ENCODE results near the gene FXYD6.

FXYD6 gene

DNA sequence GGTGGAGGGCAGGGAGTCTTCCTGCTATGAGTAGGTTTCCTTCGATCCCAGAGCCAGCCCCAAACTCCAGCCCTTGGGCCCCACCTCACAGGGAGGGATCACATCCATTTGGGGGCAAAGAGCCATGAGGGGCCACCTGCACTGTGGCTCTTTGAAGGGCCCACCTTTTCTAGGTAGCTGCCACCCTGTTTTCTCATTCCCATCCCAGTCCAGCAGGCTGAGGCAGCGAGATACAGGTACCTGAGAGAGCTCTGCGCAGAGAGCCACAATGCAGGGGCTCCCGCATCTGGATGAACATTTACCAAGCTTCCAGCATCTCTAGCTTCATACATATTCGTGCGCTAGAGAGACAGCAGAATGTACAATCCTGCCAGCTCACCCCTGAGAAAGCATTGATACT is 16.3 kb downstream of the FXYD6 start:
- Histone ChIP-seq H3K27ac (ENCODE audit: low read length) (no peak overlapping the region), H4K20me1 (ENCODE audit: insufficient read depth, low read length) (no peaks in the 10 kb centered on the region), H3K79me2 (ENCODE audit: low read length) (no peaks in the 10 kb centered on the region), H3K9me3 (replicated peaks; ENCODE audit: insufficient read depth, low read length) (no peaks in the 10 kb centered on the region), H3K27me3 (replicated peaks; ENCODE audit: insufficient read depth, low read length) (peaks cover 13% of the 10 kb centered on the region), H3K4me2 (ENCODE audit: low read depth, low read length) (no peak overlapping the region), H3K9ac (ENCODE audit: low read length) (no peak overlapping the region), H3K36me3 (replicated peaks; ENCODE audit: insufficient read depth, low read length) (no peaks in the 10 kb centered on the region), H3F3A (ENCODE audit: insufficient read depth, low read length) (no peaks in the 10 kb centered on the region), H2AFZ (ENCODE audit: low read length) (no peak overlapping the region), H3K4me1 (ENCODE audit: low read length) (no peaks in the 10 kb centered on the region), H3K9me2 (replicated peaks; ENCODE audit: insufficient read depth, low read length) (no peaks in the 10 kb centered on the region), H3K4me3 (ENCODE audit: low read length) (no peak overlapping the region)
- DNase-seq = no peak
- TF ChIP-seq EZH2phosphoT487 (IDR thresholded peaks at IDR 0.05; ENCODE audit: low read length) = no peak
- no peak for TF ChIP-seq EZH2 (optimal IDR thresholded peaks at IDR 0.05; ENCODE audit: low read depth, low read length)
- TF ChIP-seq CTCF (IDR thresholded peaks at IDR 0.05; ENCODE audit: low read length) = no peak

DNA sequence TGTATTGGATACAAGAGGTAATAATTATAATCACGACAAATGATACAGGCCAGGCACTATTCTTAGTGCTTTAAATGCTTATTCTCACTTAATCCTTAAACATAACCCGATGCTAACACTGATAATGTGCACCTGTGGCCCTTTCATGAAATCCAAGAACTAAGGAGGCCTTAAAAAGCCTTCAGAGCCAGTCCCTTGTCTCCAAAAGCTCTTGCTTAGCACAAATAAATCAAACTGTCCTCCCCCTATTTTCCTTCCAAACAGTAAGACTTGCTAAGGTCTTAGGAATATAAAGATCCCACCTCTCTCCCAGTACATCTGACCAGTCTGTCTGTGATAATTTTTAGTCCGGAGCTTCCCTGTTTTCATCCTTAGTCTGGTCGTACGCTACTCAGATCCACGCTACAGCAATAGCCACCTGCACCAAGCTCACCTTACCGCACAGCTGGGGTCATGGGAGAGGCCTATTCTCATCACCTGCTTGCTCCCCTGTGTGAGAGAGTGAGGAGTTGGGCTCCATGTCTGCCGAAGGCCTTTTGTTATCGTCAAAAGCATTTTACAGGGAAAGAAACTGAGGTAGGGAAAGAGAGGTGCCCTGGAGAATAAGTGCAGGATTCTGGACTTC is 16.9 kb downstream of the FXYD6 start:
- no peaks in the 10 kb centered on the region for H4K20me1 ChIP-seq (ENCODE audit: insufficient read depth, low read length)
- no peak overlapping the region for H3K27ac ChIP-seq (ENCODE audit: low read length)
- H3F3A ChIP-seq (ENCODE audit: insufficient read depth, low read length) = no peaks in the 10 kb centered on the region
- no peak overlapping the region for H2AFZ ChIP-seq (ENCODE audit: low read length)
- TF ChIP-seq EZH2phosphoT487 (IDR thresholded peaks at IDR 0.05; ENCODE audit: low read length) (no peak), CTCF (IDR thresholded peaks at IDR 0.05; ENCODE audit: low read length) (no peak), EZH2 (optimal IDR thresholded peaks at IDR 0.05; ENCODE audit: low read depth, low read length) (no peak)
- H3K9ac ChIP-seq (ENCODE audit: low read length) = no peak overlapping the region
- no peaks in the 10 kb centered on the region for H3K4me1 ChIP-seq (ENCODE audit: low read length)
- no peak overlapping the region for H3K4me2 ChIP-seq (ENCODE audit: low read depth, low read length)
- H3K9me2 ChIP-seq (replicated peaks; ENCODE audit: insufficient read depth, low read length) = no peaks in the 10 kb centered on the region
- DNase-seq = no peak
- H3K27me3 ChIP-seq (replicated peaks; ENCODE audit: insufficient read depth, low read length) = peaks cover 13% of the 10 kb centered on the region
- H3K36me3 ChIP-seq (replicated peaks; ENCODE audit: insufficient read depth, low read length) = no peaks in the 10 kb centered on the region
- H3K9me3 ChIP-seq (replicated peaks; ENCODE audit: insufficient read depth, low read length) = no peaks in the 10 kb centered on the region
- no peaks in the 10 kb centered on the region for H3K79me2 ChIP-seq (ENCODE audit: low read length)
- no peak overlapping the region for H3K4me3 ChIP-seq (ENCODE audit: low read length)

GRCh38 chr11:117859061-117859460 is 17.4 kb downstream of the FXYD6 start:
- H3K4me2 ChIP-seq (ENCODE audit: low read depth, low read length) = no peak overlapping the region
- H3K27ac ChIP-seq (ENCODE audit: low read length) = no peak overlapping the region
- H3K4me1 ChIP-seq (ENCODE audit: low read length) = no peaks in the 10 kb centered on the region
- H3K27me3 ChIP-seq (replicated peaks; ENCODE audit: insufficient read depth, low read length) = peaks cover 10% of the 10 kb centered on the region
- H3K9ac ChIP-seq (ENCODE audit: low read length) = no peak overlapping the region
- no peaks in the 10 kb centered on the region for H3K79me2 ChIP-seq (ENCODE audit: low read length)
- no peaks in the 10 kb centered on the region for H3K9me2 ChIP-seq (replicated peaks; ENCODE audit: insufficient read depth, low read length)
- TF ChIP-seq EZH2 (optimal IDR thresholded peaks at IDR 0.05; ENCODE audit: low read depth, low read length) (no peak), CTCF (IDR thresholded peaks at IDR 0.05; ENCODE audit: low read length) (no peak), EZH2phosphoT487 (IDR thresholded peaks at IDR 0.05; ENCODE audit: low read length) (no peak)
- H2AFZ ChIP-seq (ENCODE audit: low read length) = no peak overlapping the region
- no peak overlapping the region for H3K4me3 ChIP-seq (ENCODE audit: low read length)
- no peaks in the 10 kb centered on the region for H3K9me3 ChIP-seq (replicated peaks; ENCODE audit: insufficient read depth, low read length)
- DNase-seq = no peak
- H3F3A ChIP-seq (ENCODE audit: insufficient read depth, low read length) = no peaks in the 10 kb centered on the region
- no peaks in the 10 kb centered on the region for H4K20me1 ChIP-seq (ENCODE audit: insufficient read depth, low read length)
- H3K36me3 ChIP-seq (replicated peaks; ENCODE audit: insufficient read depth, low read length) = no peaks in the 10 kb centered on the region
